Stimulated activated CD4-positive, alpha-beta T cell treated with anti-CD3 and anti-CD28 coated beads, Interleukin-4, amount 100 ng/mL, for 4 hours (primary cell): ENCODE results near the gene L3MBTL1.

Experiments
- DNase-seq, 2 experiments: peaks; one replicate each; pipeline ENCODE4 v3.0.0-alpha.2; 2020

Gene L3MBTL1

GRCh38 chr20:43590392-43591303 is 83.2 kb downstream of the L3MBTL1 start, which contains the start of gene IFT52:
TSS of gene IFT52 (plus strand) at chr20:43590937. CDS start at chr20:43594699, 3,762 bp downstream.
- peak; percentile 85 to 88 for DNase-seq
